Vagina (tissue), 2 donors: ENCODE data around the gene PCP4L1. TPM values are rescaled to one million over a fixed set of nuclear protein-coding genes. Genes with fewer than 3 reads are reported as not detected.
"Not testable (repeated sequence)": the region's sequence is repeated elsewhere in the genome, so short reads cannot be mapped to it uniquely, and the experiment has no call there.

Experiments used
- DNase-seq, 2 donors: peaks; one replicate each; pipeline ENCODE4 v3.0.0-alpha.2; 2017; ENCODE audit errors: extremely low spot score in 2 of 2
- H3K27ac ChIP-seq: fragments of 200-600 bp; sonication (generic); one replicate; pipeline ENCODE4 v1.5.1; 2019
- H3K27me3 ChIP-seq: fragments of 200-600 bp; sonication (generic); one replicate; pipeline ENCODE4 v1.5.1; 2019
- H3K36me3 ChIP-seq, 2 donors: fragments of 200-600 bp; sonication (generic); one replicate each; pipeline ENCODE4 v1.5.1; 2017 to 2019
- H3K4me1 ChIP-seq: fragments of 200-600 bp; sonication (generic); one replicate; pipeline ENCODE4 v1.5.1; 2019
- H3K4me3 ChIP-seq, 2 donors: fragments of 200-600 bp; sonication (generic); 1 replicate in 1 of 2; 2 replicates in 1 of 2; pipeline ENCODE4 v1.5.1; 2016 to 2019
- H3K9me3 ChIP-seq: fragments of 200-600 bp; sonication (generic); one replicate; pipeline ENCODE4 v1.5.1; 2019
- CTCF ChIP-seq, 3 experiments: fragments of 450-650 bp in 2 of 3; fragments of 200-600 bp in 1 of 3; sonication (generic) in 1 of 3; IDR thresholded peaks; one replicate each; pipeline ENCODE4 v1.5.1; 2017 to 2019; ENCODE audit warnings: antibody characterized with exemption in 3 of 3, mild to moderate bottlenecking in 2 of 3, moderate library complexity in 2 of 3
- POLR2A ChIP-seq, 2 donors: fragments of 450-650 bp; IDR thresholded peaks; one replicate each; pipeline ENCODE4 v1.6.1; 2017; ENCODE audit warnings: antibody characterized with exemption in 2 of 2, mild to moderate bottlenecking in 2 of 2, moderate library complexity in 2 of 2
- POLR2AphosphoS5 ChIP-seq, 2 donors: sonication (generic); formaldehyde crosslinking; IDR thresholded peaks; one replicate each; pipeline ENCODE4 v1.9.0; 2017; ENCODE audit warnings: antibody characterized with exemption in 2 of 2, mild to moderate bottlenecking in 2 of 2, low read depth in 1 of 2; ENCODE audit not compliant: insufficient read depth in 1 of 2
- intact Hi-C: fragments of 100-400 bp; cut with DNase I; formaldehyde crosslinking; loops from one replicate; pipeline ENCODE4 v1.15.1; 2023
- total RNA-seq: library from RNA; depleted of rRNA; stranded (reverse); fragments of >200 nt; gene quantifications from one replicate; pipeline ENCODE4 v1.2.3, GENCODE V29; 2016

PCP4L1 gene
- total RNA-seq, 1 donor from 2014 or later: 3.7 TPM

- H3K27me3 ChIP-seq: no peaks in the 10 kb centered on the region
- H3K36me3 ChIP-seq: no peaks in the 10 kb centered on the region
- H3K9me3 ChIP-seq: no peaks in the 10 kb centered on the region
- intact Hi-C loops: no loop called here
- H3K4me3 ChIP-seq: no peak overlapping the region
- no peak for DNase-seq
- no peak for TF ChIP-seq POLR2AphosphoS5 (IDR thresholded peaks at IDR 0.05; ENCODE audit: insufficient read depth in 1 of 2, low read depth in 1 of 2)
- no peak for TF ChIP-seq POLR2A (IDR thresholded peaks at IDR 0.05)
- no peak for TF ChIP-seq CTCF (IDR thresholded peaks at IDR 0.05)
- no peak overlapping the region for H3K27ac ChIP-seq
- no peaks in the 10 kb centered on the region for H3K4me1 ChIP-seq
These were observed 7.7 kb upstream of the PCP4L1 start for GRCh38 chr1:161250829-161251228.

- Histone ChIP-seq H3K27me3 (no peaks in the 10 kb centered on the region), H3K9me3 (no peaks in the 10 kb centered on the region)
- intact Hi-C loops: no loop called here
These were observed 7.0 kb upstream of the PCP4L1 start for GRCh38 chr1:161251579-161251978.

GRCh38 chr1:161255302-161255701, 3.2 kb upstream of the PCP4L1 start:
- H3K9me3 ChIP-seq, H3K36me3 ChIP-seq, H3K27me3 ChIP-seq, H3K27ac ChIP-seq, H3K4me3 ChIP-seq, DNase-seq, intact Hi-C loops: not testable (repeated sequence)
- peaks cover 12% of the 10 kb centered on the region for H3K4me1 ChIP-seq

More at GRCh38 chr1:161251579-161251978, 7.0 kb upstream of the PCP4L1 start:
- Histone ChIP-seq H3K4me3 (no peak overlapping the region), H3K4me1 (no peaks in the 10 kb centered on the region), H3K27ac (no peak overlapping the region), H3K36me3 (no peaks in the 10 kb centered on the region)
- TF ChIP-seq POLR2A (IDR thresholded peaks at IDR 0.05) (no peak), POLR2AphosphoS5 (IDR thresholded peaks at IDR 0.05; ENCODE audit: insufficient read depth in 1 of 2, low read depth in 1 of 2) (no peak), CTCF (IDR thresholded peaks at IDR 0.05) (no peak)
- no peak for DNase-seq

GRCh38 chr1:161255955-161256520, 2.5 kb upstream of the PCP4L1 start:
- H3K4me3 ChIP-seq, H3K9me3 ChIP-seq, H3K27me3 ChIP-seq, intact Hi-C loops, DNase-seq, H3K27ac ChIP-seq, H3K36me3 ChIP-seq: not testable (repeated sequence)
- H3K4me1 ChIP-seq: peaks cover 18% of the 10 kb centered on the region

GRCh38 chr1:161257109-161257508, 1.4 kb upstream of the PCP4L1 start:
- peaks cover 22% of the 10 kb centered on the region for H3K4me1 ChIP-seq
- H3K36me3 ChIP-seq, DNase-seq, H3K4me3 ChIP-seq, H3K9me3 ChIP-seq, H3K27ac ChIP-seq, H3K27me3 ChIP-seq, intact Hi-C loops: not testable (repeated sequence)

- Histone ChIP-seq H3K9me3 (peaks cover 4% of the 10 kb centered on the region), H3K36me3 (no peaks in the 10 kb centered on the region), H3K27me3 (no peaks in the 10 kb centered on the region), H3K4me3 (peak overlapping the region; percentile 46 to 51), H3K27ac (no peak overlapping the region), H3K4me1 (peaks cover 22% of the 10 kb centered on the region)
- intact Hi-C loops: no loop called here
- no peak for TF ChIP-seq CTCF (IDR thresholded peaks at IDR 0.05)
- no peak for TF ChIP-seq POLR2AphosphoS5 (IDR thresholded peaks at IDR 0.05; ENCODE audit: insufficient read depth in 1 of 2, low read depth in 1 of 2)
- TF ChIP-seq POLR2A (IDR thresholded peaks at IDR 0.05): no peak
- DNase-seq: no peak
These were observed 779 bp downstream of the PCP4L1 start for GRCh38 chr1:161259345-161259702.

- no peak for TF ChIP-seq CTCF (IDR thresholded peaks at IDR 0.05)
- Histone ChIP-seq H3K4me1 (peaks cover 22% of the 10 kb centered on the region), H3K36me3 (no peaks in the 10 kb centered on the region), H3K9me3 (peaks cover 4% of the 10 kb centered on the region), H3K27ac (no peak overlapping the region), H3K4me3 (no peak overlapping the region), H3K27me3 (no peaks in the 10 kb centered on the region)
- intact Hi-C loops: loop anchor here (1.0 kb wide), 1 partner anchor 19 kb away; no protein-coding TSS in a partner anchor
- no peak for DNase-seq
These were observed 1.2 kb downstream of the PCP4L1 start for GRCh38 chr1:161259765-161260164.
